ENCODE results near the gene TP53I11. TPM values are rescaled to one million over a fixed set of nuclear protein-coding genes. Genes with fewer than 3 reads are reported as not detected.

The TP53I11 gene
- total and polyA plus RNA-seq, 2 of the 13 experiments (the other 11 are each of a cell fraction or from before 2014, with no cell fraction given): not detected

- intact Hi-C loops (cut with micrococcal nuclease; ENCODE audit: unreplicated experiment) (no loop called here), in situ Hi-C loops (cut with HindIII; ENCODE audit: extremely low pct_ligation_motif_present, low pct_unique_long_range_greater_than_20kb) (no loop called here)
- DNase-seq (ENCODE audit: low spot score) (no peak), ATAC-seq (no peak; the same call in 2 of the 3 replicates), FAIRE-seq (no peak)
- H3K4me3 ChIP-seq (replicated peaks in 1 of 3; ENCODE audit: insufficient read depth in 1 of 3, low read depth in 2 of 3, low read length in 3 of 3): no peak overlapping the region
- no peak overlapping the region for H2AFZ ChIP-seq (ENCODE audit: low read length)
- peaks cover 0 to 15% of the 10 kb centered on the region in 2 experiments; a peak in 2 of 5 replicates for H3K27me3 ChIP-seq (ENCODE audit: control insufficient read depth in 1 of 2, insufficient read depth in 2 of 2, low read length in 2 of 2)
- no peak overlapping the region for H3K9ac ChIP-seq (ENCODE audit: insufficient read depth, low read depth, low read length)
- CTCF ChIA-PET (ENCODE audit: low intra/inter-chr PET ratio, low total read pairs): no interaction called here
- TF ChIP-seq ZNF644 (CRISPR knock-in tag; IDR thresholded peaks at IDR 0.05; ENCODE audit: low read depth): no peak
- TF ChIP-seq EEA1 (CRISPR knock-in tag; IDR thresholded peaks at IDR 0.05; ENCODE audit: borderline replicate concordance): no peak
- peak; percentile 9; the same call in 1 of the 2 replicates for TF ChIP-seq CREB1 (IDR thresholded peaks at IDR 0.05)
- no peak for TF ChIP-seq CREB1 (CRISPR knock-in tag; IDR thresholded peaks at IDR 0.05)
- TF ChIP-seq BHLHE40 (IDR thresholded peaks at IDR 0.05; ENCODE audit: low read length): peak; percentile 72
- no peak for TF ChIP-seq ATF7-NPFF (CRISPR knock-in tag; IDR thresholded peaks at IDR 0.05; ENCODE audit: low read depth)
- no peak for TF ChIP-seq RARA (CRISPR knock-in tag; IDR thresholded peaks at IDR 0.05)
- peak; percentile 29; the same call in 1 of the 2 replicates for TF ChIP-seq ZNF629 (CRISPR knock-in tag; conservative IDR thresholded peaks at IDR 0.05)
- TF ChIP-seq ZNF670 (CRISPR knock-in tag; IDR thresholded peaks at IDR 0.05; ENCODE audit: borderline replicate concordance): no peak
- H3K79me2 ChIP-seq (ENCODE audit: insufficient read depth, low read length): no peaks in the 10 kb centered on the region
- H3K9me3 ChIP-seq (ENCODE audit: low read length): no peaks in the 10 kb centered on the region
- H3K4me2 ChIP-seq (ENCODE audit: low read depth, low read length): no peak overlapping the region
- POLR2A ChIA-PET: no interaction called here
- H3K27ac ChIP-seq (ENCODE audit: extremely low read length, insufficient read depth, low read length): no peak overlapping the region
- H3K4me1 ChIP-seq (ENCODE audit: insufficient read depth, low read length): no peaks in the 10 kb centered on the region
- H4K20me1 ChIP-seq (ENCODE audit: insufficient read depth, low read length): no peaks in the 10 kb centered on the region
- no TSS peak for BruUV-seq (replicated peaks)
- WGBS (ENCODE audit: low lambda C conversion rate): 57% methylated on average over 12 of the region's 24 CpGs
- H3K36me3 ChIP-seq (replicated peaks in 1 of 2; ENCODE audit: control insufficient read depth in 1 of 2, insufficient read depth in 2 of 2, low read length in 2 of 2): no peaks in the 10 kb centered on the region
These were observed 29.1 kb upstream of the TP53I11 start for GRCh38 chr11:44979543-44980399.

- ATAC-seq (peak; percentile 64), FAIRE-seq (no peak), DNase-seq (ENCODE audit: low spot score) (peak; percentile 35)
- no TSS peak for BruUV-seq (replicated peaks)
- POLR2A ChIA-PET: no interaction called here
- Histone ChIP-seq H2AFZ (ENCODE audit: low read length) (no peak overlapping the region), H3K4me1 (ENCODE audit: insufficient read depth, low read length) (no peaks in the 10 kb centered on the region), H3K4me2 (ENCODE audit: low read depth, low read length) (no peak overlapping the region), H4K20me1 (ENCODE audit: insufficient read depth, low read length) (no peaks in the 10 kb centered on the region), H3K9me3 (ENCODE audit: low read length) (no peaks in the 10 kb centered on the region), H3K4me3 (replicated peaks in 1 of 3; ENCODE audit: insufficient read depth in 1 of 3, low read depth in 2 of 3, low read length in 3 of 3) (no peak overlapping the region), H3K27me3 (ENCODE audit: control insufficient read depth in 1 of 2, insufficient read depth in 2 of 2, low read length in 2 of 2) (peaks cover 0 to 8% of the 10 kb centered on the region in 2 experiments; a peak in 2 of 5 replicates), H3K9ac (ENCODE audit: insufficient read depth, low read depth, low read length) (no peak overlapping the region), H3K27ac (ENCODE audit: extremely low read length, insufficient read depth, low read length) (no peak overlapping the region), H3K36me3 (replicated peaks in 1 of 2; ENCODE audit: control insufficient read depth in 1 of 2, insufficient read depth in 2 of 2, low read length in 2 of 2) (no peaks in the 10 kb centered on the region), H3K79me2 (ENCODE audit: insufficient read depth, low read length) (no peaks in the 10 kb centered on the region)
- WGBS (ENCODE audit: low lambda C conversion rate): 7% methylated on average over 1 of the region's 1 CpG
- TF ChIP-seq SNAPC5 (CRISPR knock-in tag; IDR thresholded peaks at IDR 0.05; ENCODE audit: borderline replicate concordance): no peak
- TF ChIP-seq ZBTB2 (CRISPR knock-in tag; IDR thresholded peaks at IDR 0.05; ENCODE audit: low read depth): no peak
- TF ChIP-seq ZNF260 (CRISPR knock-in tag; IDR thresholded peaks at IDR 0.05; ENCODE audit: borderline replicate concordance, low read depth): no peak
- TF ChIP-seq SYNCRIP (IDR thresholded peaks at IDR 0.05; ENCODE audit: insufficient read depth, low read depth, low read length): no peak
- TF ChIP-seq ZSCAN9 (CRISPR knock-in tag; IDR thresholded peaks at IDR 0.05; ENCODE audit: borderline replicate concordance): no peak
- in situ Hi-C loops (cut with HindIII; ENCODE audit: extremely low pct_ligation_motif_present, low pct_unique_long_range_greater_than_20kb): no loop called here
- intact Hi-C loops (cut with micrococcal nuclease; ENCODE audit: unreplicated experiment): no loop called here
- CTCF ChIA-PET (ENCODE audit: low intra/inter-chr PET ratio, low total read pairs): no interaction called here
These were observed 28.3 kb upstream of the TP53I11 start for GRCh38 chr11:44978961-44979331.

All from HepG2 (cell line).